GM21360 (cell line): ENCODE results near the gene TMX4.
A peak's percentile ranks its signal among the peaks of the same experiment; 100 is the strongest.

Source experiments
- ATAC-seq: cut with Tn5 transposase; IDR thresholded peaks from one replicate; pipeline ENCODE4 v1.9.1; 2021; ENCODE audit warnings: mild to moderate bottlenecking, moderate library complexity; ENCODE audit not compliant: unreplicated experiment

TMX4 gene

DNA sequence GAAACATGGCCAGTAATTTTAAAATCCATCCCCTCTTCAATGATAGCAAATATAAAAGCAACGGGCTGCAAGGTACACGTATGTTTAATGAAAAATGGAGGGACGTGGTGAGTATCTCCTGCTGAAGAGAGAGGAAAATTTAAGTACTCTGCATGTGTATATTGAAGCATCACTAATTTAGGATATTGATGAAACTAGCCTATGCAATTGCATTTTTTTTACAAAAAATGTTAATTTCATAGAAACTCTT, 362 bp upstream of the TMX4 start:
- no peak for ATAC-seq

DNA sequence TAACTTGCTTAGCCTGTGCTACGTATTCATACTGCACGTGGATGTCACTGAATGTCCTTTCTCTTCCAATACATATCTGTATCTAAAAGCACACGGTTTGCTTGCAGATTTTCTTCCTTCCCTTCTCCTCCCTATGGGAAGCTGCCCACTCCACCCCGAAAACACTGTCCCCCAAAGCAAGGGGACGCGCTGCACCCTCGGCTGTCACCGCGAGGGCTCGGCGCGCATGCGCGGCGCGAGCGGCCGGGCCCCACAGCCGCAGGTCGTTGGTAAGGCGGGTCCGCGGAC, 659 bp downstream of the TMX4 start:
- peak; percentile 64 for ATAC-seq

DNA sequence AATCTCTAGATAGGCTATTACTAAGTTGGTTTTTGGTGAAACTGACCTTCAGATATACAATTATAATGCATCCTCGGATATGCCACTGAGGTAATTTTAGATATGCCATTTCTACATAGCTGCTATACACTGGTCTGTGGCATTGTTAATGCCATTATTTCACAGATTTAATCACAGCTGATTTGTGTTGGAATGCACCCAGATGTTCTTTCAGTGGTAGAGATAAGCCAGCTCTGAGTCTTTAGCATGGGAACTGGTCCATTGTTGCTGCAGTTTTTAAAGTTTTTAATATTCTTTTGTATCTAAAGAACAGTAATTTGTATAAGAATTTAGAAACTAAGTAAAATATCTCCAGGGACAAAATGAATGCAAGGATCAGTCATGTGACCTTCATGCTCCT, 6.8 kb downstream of the TMX4 start:
- ATAC-seq = no peak

DNA sequence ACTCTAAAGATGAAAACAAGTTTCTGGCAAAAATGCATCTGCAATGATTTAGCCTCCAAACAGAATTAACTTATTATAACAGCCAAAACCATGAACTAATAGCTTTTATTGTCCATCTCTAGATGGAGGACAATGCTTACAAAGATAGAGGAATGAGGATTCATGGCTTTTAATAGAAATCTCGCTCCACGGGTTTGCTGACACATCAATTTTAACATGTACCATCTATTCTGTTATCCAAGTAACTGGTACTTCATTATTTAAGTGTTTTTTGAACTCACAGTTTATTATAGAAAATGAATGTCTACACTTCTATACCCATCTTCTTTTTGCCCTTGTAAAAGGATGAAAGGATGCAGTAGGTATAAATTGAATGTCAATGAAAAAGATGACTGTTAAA, 10.8 kb downstream of the TMX4 start:
- no peak for ATAC-seq

DNA sequence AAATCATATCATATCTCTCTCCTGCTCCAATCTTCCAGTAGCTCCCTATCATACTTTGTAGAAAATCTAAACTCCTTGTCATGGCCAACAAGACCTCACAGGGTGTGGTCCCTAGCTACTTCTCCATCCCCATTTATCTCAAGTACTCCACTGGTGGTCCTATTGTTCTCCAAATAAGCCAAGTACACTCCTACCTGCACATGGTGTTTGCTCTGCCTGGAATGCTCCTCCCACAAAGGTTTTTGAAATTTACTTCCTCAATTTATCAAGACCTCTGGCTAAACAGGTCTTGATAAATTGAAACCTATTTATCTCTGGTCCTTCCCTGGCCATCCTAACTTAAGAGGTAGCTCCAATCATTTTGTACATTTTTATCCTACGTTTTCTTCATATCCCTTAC, 12.1 kb downstream of the TMX4 start:
- no peak for ATAC-seq

DNA sequence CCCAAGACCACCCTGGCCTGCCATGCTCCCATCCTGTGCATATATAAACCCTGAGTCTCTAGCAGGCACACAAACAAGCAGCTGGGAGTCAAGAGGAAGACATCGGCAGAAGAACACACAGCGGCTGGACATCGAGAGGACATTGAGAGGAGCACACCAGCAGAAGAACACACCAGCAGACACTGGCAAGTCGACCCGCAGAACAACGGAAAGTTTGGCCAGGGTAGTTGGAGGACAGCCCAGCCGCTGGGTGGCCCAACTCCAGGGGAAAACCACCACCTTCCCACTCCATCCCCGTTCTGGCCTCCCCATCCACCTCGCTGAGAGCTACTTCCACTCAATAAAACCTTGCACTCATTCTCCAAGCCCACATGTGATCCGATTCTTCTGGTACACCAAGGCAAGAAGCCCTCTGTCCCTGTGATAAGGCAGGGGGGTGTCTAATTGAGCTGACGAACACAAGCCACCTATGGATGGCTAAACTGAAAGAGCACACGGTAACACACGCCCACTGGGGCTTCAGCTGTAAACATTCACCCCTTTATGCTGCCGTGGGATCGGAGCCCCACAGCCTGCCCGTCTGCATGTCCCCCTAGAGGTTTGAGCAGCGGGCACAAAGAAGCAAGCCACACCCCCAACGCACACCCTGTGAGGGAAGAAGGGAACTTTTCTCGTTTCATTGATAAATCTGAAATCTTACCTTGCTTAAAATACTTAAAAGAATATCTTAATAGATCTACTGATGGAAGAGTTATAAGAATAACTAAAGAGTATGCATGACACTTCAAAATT, 13.8 kb downstream of the TMX4 start:
- no peak for ATAC-seq

DNA sequence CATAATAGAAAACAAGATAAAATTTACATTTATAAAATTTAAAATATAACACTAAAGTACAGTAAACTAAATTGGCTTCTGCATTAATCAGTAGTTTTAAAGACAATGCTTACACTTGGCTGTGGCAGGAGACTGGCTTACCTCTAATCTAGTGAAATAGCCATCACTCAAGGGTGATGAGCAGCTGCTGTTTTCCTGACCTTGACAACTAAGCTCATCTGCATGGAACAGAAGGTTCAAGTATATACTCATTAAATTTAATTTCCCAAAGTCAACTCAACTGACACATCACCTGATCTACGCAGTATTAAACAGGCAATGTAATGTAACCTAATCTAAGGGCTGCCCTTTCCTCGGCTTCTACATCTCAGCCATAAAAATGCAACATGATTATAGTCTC, 14.5 kb downstream of the TMX4 start:
- no peak for ATAC-seq

DNA sequence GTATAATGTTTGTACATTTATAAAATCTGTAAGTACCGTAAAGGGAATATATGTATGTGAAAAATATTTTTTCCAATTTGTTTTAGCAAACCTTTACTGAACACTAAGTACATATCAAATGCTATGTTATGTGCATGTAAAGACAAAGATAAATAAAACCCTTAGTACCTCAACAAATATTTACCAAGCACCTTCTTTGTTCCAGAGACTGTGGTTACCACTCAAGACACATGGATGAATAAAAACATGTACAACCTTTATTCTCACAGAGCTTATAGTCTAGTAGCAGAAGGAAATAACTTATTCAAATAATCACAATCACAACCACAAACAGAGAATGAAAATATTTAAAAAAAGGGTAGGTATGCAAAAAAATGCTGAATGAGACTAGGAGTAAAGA, 17.5 kb downstream of the TMX4 start:
- ATAC-seq = no peak

DNA sequence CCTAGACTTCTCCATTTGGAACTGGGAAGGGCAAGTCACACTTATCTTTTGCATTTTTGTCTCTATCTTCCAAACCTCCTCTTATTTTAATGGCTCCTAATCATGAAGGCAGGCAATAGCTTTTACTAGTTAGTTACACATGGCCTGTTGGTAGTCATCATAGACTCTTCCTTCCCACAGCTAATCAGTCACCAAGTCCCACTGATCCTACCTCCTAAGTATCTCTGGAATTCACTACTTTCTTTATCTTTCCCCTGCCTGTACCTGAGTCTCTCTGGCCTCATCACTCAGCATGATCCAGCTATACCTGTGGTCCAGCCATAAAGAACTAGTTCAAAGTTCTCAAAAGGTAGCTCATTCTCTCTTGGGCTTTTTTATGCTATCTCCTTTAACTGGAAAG, 18.8 kb downstream of the TMX4 start:
- ATAC-seq = no peak

DNA sequence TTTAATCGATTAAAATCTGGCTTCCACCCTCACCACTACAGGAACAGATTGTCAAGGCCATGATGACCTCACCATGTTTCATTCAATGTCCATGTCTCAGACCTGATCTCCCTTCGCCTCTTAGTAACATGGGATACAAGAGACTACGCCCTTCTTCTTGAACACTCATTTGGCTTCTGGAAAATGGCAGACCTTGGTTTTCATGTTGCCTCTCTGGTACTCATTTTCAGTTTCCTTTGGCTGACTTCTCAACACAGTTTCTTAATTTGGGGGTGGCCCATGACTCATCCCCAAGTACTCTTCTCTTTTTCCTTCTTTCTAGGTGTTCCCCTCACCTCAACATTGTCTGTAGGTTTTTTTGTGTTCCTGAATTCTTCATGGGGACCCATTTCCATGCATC, 22.7 kb downstream of the TMX4 start:
- ATAC-seq = no peak

DNA sequence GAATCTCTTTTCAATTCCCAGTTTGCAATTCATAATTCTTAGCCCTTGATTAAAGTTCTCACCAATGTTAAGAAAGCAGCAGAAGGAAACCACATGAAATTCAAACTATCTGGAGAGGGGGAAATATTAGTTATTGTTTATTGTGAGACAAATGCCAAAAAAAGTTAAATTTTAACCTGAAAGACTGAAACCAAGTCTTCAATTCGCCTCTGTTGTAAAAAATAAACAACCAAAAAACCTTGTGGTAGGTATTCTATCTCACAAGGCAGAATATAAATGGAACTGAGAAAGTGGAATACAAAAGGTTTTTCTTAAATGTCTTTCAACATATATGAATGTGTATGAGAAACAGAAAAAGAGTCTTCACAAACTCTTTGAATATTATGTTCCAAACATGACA, 24.8 kb downstream of the TMX4 start:
- no peak for ATAC-seq

DNA sequence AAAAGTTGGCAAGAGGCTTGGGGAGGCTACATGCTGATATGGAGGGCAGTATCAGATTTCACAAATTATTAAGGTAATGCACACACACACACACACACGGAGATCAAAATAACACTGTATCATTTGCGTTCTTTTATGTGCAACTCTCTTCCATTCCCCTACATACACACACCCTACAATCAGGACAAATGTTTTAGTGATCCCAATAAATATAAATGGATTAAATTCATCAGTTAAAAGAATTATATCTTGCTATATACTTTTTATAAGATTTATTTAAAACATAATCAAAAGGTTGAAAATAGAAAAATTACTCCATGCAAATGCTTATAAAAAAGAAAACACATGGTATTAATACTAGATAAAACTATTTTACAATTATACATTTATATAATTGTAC, 25.9 kb downstream of the TMX4 start:
- ATAC-seq = no peak

DNA sequence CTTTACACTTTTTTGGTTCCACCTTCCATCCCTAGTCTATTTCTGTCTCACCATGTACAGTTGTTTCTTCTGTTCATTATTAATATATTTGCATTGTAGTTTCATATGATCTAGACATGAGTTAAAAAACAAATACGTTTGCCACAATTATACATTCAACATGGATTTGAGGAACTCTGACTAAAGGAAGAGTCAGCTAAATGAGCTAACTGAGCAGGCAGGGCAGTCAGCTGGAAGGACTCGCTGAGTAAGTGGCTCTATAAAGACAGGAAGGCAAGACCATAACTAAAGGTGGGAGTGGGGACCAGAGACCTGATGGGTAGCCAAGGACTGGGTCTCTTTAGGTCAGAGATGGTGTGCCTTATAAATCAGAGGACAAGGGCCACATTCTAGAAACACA, 26.3 kb downstream of the TMX4 start:
- no peak for ATAC-seq

DNA sequence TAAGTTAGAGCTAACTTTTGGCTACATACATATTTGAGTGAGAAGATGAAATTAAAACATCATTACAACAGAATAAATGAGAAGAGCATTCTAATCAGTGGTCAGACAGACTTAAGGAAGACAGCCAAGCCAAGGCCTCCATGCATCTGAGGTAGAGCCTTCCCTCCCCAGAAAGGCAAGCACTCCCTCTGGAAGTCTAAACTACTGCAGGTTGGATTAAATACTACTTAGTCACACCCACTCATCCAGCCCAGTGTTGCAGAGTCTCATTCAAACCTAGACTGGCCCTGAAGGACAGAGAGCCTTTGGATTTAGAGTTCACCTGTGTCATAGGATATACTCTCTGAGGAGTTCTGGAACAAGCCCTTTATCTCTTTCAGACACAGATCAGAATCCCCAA, 29.2 kb downstream of the TMX4 start:
- ATAC-seq = no peak

DNA sequence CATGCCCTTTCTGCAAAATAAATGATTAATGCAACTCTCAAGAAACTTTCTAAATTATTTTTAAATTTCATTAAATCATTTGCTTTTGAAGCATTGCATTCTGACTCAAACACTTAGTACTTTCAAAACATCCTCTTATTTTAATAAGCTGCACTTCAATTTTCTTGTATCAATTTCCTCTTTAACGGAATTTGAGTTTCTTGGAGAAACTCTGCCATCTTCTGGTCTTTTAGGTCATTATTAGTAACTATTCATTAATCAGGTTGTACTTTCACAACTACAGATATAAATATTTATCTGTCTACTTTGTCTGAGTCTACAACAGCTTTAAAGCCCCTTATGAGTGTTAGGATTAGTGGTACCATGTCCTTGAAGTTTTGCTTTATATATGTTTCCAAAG, 30.2 kb downstream of the TMX4 start:
- ATAC-seq = no peak

DNA sequence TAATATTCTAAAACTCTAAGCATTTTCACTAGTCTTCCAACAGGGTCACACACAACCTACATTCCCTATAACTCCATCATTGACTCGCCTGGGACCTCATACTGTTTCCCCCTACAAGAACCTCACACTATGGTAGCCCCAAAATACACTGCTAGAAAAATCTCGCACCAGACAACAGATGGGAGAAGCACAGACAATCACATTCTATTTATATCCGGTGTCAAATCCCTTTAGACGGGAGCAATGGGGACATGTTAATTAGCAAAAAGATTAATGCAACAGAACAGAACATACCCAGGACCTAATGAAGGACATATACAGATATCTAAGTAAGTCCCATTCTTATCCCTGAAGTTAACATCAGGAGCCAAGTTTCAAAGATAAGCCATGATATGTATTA, 33.6 kb downstream of the TMX4 start:
- ATAC-seq = no peak

DNA sequence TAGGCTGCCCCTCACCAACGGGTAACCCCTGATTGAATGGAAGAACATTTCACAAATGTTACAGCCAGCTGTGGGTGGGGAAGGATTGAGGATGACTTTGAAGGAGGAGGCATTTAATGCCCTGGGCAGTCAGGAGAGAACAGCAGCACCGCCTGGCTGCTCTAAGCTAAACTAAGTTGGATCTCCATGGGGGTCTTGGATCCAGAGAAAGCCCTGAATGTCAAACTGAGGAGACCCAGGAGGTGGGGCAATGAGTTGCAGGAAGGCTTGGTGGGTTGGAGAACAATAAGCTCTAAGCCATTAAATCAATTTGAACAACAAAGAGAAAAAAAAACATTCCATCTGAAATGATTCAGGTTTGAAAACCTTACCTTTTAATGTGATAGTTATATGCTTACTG, 35.4 kb downstream of the TMX4 start:
- ATAC-seq = no peak

DNA sequence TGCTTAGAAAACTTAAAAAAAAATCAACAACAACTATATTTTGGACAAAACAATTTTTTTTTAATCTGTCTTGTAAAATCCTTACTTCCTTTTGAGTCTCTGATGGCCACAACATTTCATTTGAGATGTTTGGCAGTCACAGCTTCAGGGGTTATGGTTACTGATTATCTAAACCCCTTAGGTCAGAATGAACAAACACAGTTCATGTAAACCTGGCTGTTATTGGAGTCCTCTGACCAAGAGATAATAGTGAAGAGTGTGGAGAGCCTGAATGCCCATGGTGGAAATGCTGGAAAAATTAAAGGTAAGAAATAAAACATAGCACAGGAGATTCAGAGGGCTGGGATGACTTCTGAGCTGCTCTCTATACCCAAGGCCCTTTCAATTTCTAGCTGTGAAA, 38.2 kb downstream of the TMX4 start:
- no peak for ATAC-seq

DNA sequence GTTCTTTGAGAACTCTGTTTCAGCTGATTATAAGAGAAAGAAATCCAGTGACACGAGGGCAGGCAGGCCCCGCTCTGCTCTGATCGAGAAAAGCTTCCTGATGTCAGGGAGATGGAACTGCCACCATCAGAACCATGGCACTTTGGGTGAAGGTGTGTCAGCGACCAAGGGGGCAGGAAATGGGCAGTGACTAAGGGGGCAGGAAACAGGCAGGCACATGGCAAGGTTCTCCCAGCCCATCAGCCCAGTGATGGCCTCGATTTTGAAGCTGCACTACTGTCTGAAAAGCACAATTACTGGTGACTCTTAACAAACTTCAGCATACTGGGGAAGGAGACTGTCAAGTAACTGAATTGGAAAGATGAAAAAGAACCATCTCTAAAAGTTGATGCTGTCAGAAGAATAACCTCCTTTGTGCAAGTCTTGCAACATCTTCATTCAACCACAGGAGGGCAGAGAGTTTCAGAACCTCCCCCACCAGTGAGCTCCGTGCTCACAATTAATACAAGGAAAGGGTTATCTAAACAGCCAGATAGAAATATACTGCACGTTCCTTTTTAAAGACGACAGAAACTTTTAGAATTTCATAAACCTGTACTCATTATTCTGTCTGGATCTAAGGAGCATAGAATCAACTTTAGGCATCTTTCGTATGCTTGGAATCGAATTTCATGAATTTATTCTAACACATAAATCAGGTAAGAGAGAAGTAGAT, 39.1 kb downstream of the TMX4 start:
- peak; percentile 93 for ATAC-seq

DNA sequence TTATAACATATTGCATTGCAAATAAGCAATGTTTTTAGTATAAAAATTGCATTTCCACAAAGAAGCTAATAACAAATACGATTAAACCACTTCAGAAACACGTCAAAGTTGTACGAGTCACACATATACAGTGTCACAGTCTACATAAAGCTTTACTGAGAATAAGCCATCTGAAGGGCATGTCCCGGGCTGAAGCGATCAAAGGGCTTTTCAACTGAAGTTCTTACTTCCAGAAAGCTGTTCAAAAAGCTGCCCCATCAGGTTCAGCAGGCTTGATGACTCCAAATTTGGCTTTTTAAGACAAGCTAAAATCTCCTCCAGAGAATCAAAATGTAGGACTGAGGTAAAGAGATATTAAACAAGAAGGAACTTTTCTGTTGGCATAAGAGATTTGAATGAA, 41.9 kb downstream of the TMX4 start:
- no peak for ATAC-seq

DNA sequence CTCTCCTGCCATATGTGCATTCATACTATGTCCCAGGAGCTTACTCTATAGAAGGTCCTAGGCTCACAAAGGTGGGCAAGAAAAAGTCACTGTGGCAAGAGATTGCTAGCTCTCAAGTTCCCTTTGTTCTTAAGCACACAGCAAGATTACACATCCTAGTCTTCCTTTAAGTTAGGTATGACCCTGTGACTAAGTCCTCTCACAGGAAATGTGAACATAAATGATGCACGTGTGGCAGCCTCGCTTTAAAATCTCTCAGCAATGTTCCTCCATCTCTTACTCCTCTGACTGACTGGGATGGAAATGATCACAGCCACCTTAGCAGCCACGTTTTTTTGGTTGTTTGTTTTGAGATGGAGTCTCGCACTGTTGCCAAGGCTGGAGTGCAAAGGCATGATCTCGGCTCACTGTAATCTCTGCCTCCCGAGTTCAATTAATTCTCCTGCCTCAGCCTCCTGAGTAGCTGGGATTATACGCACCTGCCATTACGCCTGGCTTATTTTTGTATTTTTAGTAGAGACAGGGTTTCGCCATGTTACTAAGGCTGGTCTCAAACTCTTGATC, 43.6 kb downstream of the TMX4 start:
- no peak for ATAC-seq

DNA sequence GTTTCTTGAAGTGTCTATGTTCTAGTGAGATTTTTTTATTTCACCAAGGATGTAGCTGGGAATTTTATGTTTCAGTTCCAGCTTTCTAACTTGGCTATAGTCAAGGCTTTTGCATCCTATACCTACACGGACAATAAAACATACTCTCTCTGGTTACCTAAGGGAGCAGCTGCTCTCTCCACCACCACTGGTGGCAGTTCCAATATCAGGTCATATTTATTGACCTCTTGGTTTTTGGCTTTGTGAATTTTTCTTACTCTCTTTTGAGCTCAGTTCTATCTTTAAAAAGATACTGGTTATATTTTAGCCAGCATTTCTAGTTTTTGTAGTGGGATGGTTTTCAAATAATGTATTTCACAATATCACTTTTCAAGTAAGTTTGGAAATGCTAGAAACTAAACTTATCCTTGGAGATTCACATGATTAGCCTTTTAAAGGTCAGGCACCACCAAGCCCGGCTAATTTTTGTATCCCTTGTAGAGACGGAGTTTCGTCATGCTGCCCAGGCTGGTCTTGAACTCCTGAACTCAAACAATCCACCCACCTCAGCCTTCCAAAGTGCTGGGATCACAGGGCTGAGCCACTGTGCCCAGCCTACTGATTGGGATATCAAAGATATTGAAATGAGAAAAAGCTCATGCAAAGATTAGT, 44.7 kb downstream of the TMX4 start:
- no peak for ATAC-seq
